WTC11 (cell line): ENCODE results near the gene SLC11A1. TPM values are rescaled to one million over a fixed set of nuclear protein-coding genes. Genes with fewer than 3 reads are reported as not detected.

Experiments
- ATAC-seq: fragments of 200-7000 bp; cut with Tn5 transposase; 2 replicates; pipeline ENCODE4 v1.10.0; 2021; ENCODE audit warnings: mild to moderate bottlenecking, moderate library complexity
- CTCF ChIA-PET: fragments of 300-600 bp; sonication (Branson Sonifier 250); formaldehyde crosslinking; loops from one replicate; lab custom pipeline; 2021; ENCODE audit warnings: antibody characterized with exemption; lab: Charles Lee
- POLR2A ChIA-PET: fragments of 350-600 bp; sonication (Branson Sonifier 250); formaldehyde crosslinking; loops from one replicate; lab custom pipeline; 2021; ENCODE audit warnings: antibody characterized with exemption; lab: Charles Lee
- DNase-seq: peaks from one replicate; pipeline ENCODE4 v3.0.0; 2021; ENCODE audit warnings: low spot score
- H3K27ac Mint-ChIP-seq: 2 replicates; pipeline ENCODE4 v1.8.0; 2021; ENCODE audit warnings: mixed read lengths
- H3K27me3 Mint-ChIP-seq: 2 replicates; pipeline ENCODE4 v1.8.0; 2021; ENCODE audit warnings: low read depth, mild to moderate bottlenecking, moderate library complexity, mixed read lengths
- H3K36me3 Mint-ChIP-seq: 2 replicates; pipeline ENCODE4 v1.8.0; 2021; ENCODE audit warnings: mixed read lengths
- H3K4me1 Mint-ChIP-seq: 2 replicates; pipeline ENCODE4 v1.8.0; 2022; ENCODE audit warnings: mixed read lengths
- H3K4me3 Mint-ChIP-seq: 2 replicates; pipeline ENCODE4 v1.8.0; 2021; ENCODE audit warnings: mild to moderate bottlenecking, moderate library complexity, mixed read lengths
- H3K9me3 Mint-ChIP-seq: 2 replicates; pipeline ENCODE4 v1.8.0; 2021; ENCODE audit warnings: mixed read lengths
- CBFB ChIP-seq: sonication (generic); formaldehyde crosslinking; IDR thresholded peaks from 2 replicates; pipeline ENCODE4 v1.8.1; 2022; ENCODE audit warnings: mild to moderate bottlenecking, low read depth, missing genetic modification reagents
- FOXP1 ChIP-seq: sonication (generic); formaldehyde crosslinking; IDR thresholded peaks from 2 replicates; pipeline ENCODE4 v1.8.0; 2022; ENCODE audit warnings: missing genetic modification reagents, mild to moderate bottlenecking, moderate library complexity, borderline replicate concordance
- IRF2 ChIP-seq: sonication (generic); formaldehyde crosslinking; IDR thresholded peaks from 2 replicates; pipeline ENCODE4 v1.8.0; 2022; ENCODE audit warnings: low read depth, missing genetic modification reagents, borderline replicate concordance
- JUN ChIP-seq: sonication (generic); formaldehyde crosslinking; IDR thresholded peaks from 2 replicates; pipeline ENCODE4 v1.8.0; 2023; ENCODE audit warnings: mild to moderate bottlenecking, missing genetic modification reagents
- MXD4 ChIP-seq: fragments of 250-450 bp; sonication (Bioruptor Pico); IDR thresholded peaks from 2 replicates; pipeline ENCODE4 v1.8.0; 2021; ENCODE audit warnings: mild to moderate bottlenecking, moderate library complexity, borderline replicate concordance
- NFE2L1 ChIP-seq: sonication (generic); formaldehyde crosslinking; IDR thresholded peaks from 2 replicates; pipeline ENCODE4 v1.8.1; 2023; ENCODE audit warnings: missing genetic modification reagents
- OVOL2 ChIP-seq: fragments of 250-450 bp; sonication (Bioruptor Pico); IDR thresholded peaks from 2 replicates; pipeline ENCODE4 v1.9.0; 2021; ENCODE audit warnings: mild to moderate bottlenecking, borderline replicate concordance
- RELA ChIP-seq: sonication (generic); formaldehyde crosslinking; IDR thresholded peaks from 2 replicates; pipeline ENCODE4 v1.8.1; 2022; ENCODE audit warnings: missing genetic modification reagents, mild to moderate bottlenecking, borderline replicate concordance
- RORB ChIP-seq: fragments of 250-450 bp; sonication (Bioruptor Pico); IDR thresholded peaks from 2 replicates; pipeline ENCODE4 v1.9.0; 2021; ENCODE audit warnings: mild to moderate bottlenecking
- SP1 ChIP-seq: sonication (generic); formaldehyde crosslinking; conservative IDR thresholded peaks from 2 replicates; pipeline ENCODE4 v1.8.1; 2022; ENCODE audit warnings: missing genetic modification reagents
- TCF7 ChIP-seq: sonication (generic); formaldehyde crosslinking; IDR thresholded peaks from 2 replicates; pipeline ENCODE4 v1.8.0; 2022; ENCODE audit warnings: mild to moderate bottlenecking, low read depth, missing genetic modification reagents, moderate library complexity
- TP53 ChIP-seq: sonication (generic); formaldehyde crosslinking; IDR thresholded peaks from 2 replicates; pipeline ENCODE4 v1.8.1; 2023; ENCODE audit warnings: mild to moderate bottlenecking, missing genetic modification reagents
- ZNF121 ChIP-seq: sonication (generic); formaldehyde crosslinking; IDR thresholded peaks from 2 replicates; pipeline ENCODE4 v1.8.0; 2023; ENCODE audit warnings: missing genetic modification reagents
- ZNF138 ChIP-seq: sonication (generic); formaldehyde crosslinking; conservative IDR thresholded peaks from 2 replicates; pipeline ENCODE4 v1.8.1; 2022; ENCODE audit warnings: mild to moderate bottlenecking, moderate library complexity, missing genetic modification reagents
- ZNF219 ChIP-seq: sonication (generic); formaldehyde crosslinking; IDR thresholded peaks from 2 replicates; pipeline ENCODE4 v1.8.0; 2023; ENCODE audit warnings: missing genetic modification reagents, mild to moderate bottlenecking, borderline replicate concordance
- ZNF423 ChIP-seq: fragments of 250-450 bp; sonication (Bioruptor Pico); IDR thresholded peaks from 2 replicates; pipeline ENCODE4 v2.1.2; 2022; ENCODE audit warnings: mild to moderate bottlenecking, moderate library complexity
- ZNF671 ChIP-seq: fragments of 250-450 bp; sonication (Bioruptor Pico); IDR thresholded peaks from 2 replicates; pipeline ENCODE4 v1.8.0; 2021; ENCODE audit warnings: mild to moderate bottlenecking
- total RNA-seq: library from RNA; stranded (reverse); gene quantifications from 3 replicates; pipeline ENCODE4 v1.2.3, GENCODE V29; 2021
- TF ChIP-seq, protein P1 (sequence below): sonication (generic); formaldehyde crosslinking; IDR thresholded peaks from 2 replicates; pipeline ENCODE4 v1.8.1; 2022; ENCODE audit warnings: missing genetic modification reagents, borderline replicate concordance
- TF ChIP-seq, protein P2 (sequence below): sonication (generic); formaldehyde crosslinking; IDR thresholded peaks from 2 replicates; pipeline ENCODE4 v1.8.0; 2023; ENCODE audit warnings: missing genetic modification reagents
- TF ChIP-seq, protein P3 (sequence below): sonication (generic); formaldehyde crosslinking; IDR thresholded peaks from 2 replicates; pipeline ENCODE4 v1.8.1; 2023; ENCODE audit warnings: mild to moderate bottlenecking, missing genetic modification reagents
- TF ChIP-seq, protein P4 (sequence below): fragments of 250-450 bp; sonication (Bioruptor Pico); IDR thresholded peaks from 2 replicates; pipeline ENCODE4 v1.8.0; 2021; ENCODE audit warnings: mild to moderate bottlenecking
- TF ChIP-seq, protein P5 (sequence below): sonication (generic); formaldehyde crosslinking; IDR thresholded peaks from 2 replicates; pipeline ENCODE4 v1.8.0; 2022; ENCODE audit warnings: mild to moderate bottlenecking, missing genetic modification reagents
- TF ChIP-seq, protein P6 (sequence below): sonication (generic); formaldehyde crosslinking; IDR thresholded peaks from 2 replicates; pipeline ENCODE4 v1.8.1; 2022; ENCODE audit warnings: mild to moderate bottlenecking, missing genetic modification reagents, moderate library complexity, borderline replicate concordance

Gene SLC11A1
- total RNA-seq, 1 experiment from 2014 or later: 0.31 TPM

DNA sequence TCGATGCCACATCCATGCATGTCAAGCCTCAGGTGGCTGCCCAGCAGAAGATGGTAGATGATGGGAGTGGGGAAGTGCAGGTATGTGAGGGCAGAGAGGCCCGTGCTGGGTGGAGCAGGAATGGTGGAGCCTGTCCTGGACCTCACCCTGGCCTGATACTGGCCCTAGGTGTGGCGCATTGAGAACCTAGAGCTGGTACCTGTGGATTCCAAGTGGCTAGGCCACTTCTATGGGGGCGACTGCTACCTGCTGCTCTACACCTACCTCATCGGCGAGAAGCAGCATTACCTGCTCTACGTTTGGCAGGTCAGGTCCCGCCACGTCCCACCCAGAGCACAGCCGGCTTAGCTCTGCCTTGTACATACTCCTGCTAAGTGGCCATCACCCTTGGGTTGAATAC lies 49.8 kb downstream of the SLC11A1 start:
- POLR2A ChIA-PET: no interaction called here

DNA sequence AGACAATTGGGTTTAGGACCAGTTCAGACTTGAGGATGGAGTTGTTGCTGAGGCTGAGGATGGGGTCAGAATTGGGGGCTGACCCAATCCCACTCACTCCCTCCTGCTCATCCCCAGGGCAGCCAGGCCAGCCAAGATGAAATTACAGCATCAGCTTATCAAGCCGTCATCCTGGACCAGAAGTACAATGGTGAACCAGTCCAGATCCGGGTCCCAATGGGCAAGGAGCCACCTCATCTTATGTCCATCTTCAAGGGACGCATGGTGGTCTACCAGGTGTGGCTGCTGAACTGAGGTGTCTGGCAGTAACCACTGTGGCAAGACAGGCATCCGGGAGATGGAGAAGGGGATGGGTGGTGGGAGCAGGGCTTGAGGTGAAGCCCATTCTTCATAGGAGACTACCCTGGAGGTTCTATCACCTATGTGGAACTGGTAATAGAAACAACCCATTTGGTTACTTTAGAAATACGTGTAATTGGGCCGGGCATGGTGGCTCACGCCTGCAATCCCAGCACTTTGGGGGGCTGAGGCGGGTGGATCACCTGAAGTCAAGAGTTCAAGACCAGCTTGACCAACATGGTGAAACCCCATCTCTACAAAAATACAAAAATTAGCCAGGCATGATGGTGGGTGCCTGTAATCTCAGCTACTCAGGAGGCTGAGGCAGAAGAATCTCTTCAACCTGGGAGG lies 50.7 kb downstream of the SLC11A1 start:
- no peaks in the 10 kb centered on the region; the same call in 1 of the 2 replicates for H3K27me3 Mint-ChIP-seq
- no peak for TF ChIP-seq NFE2L1 (CRISPR knock-in tag)
- TF ChIP-seq FOXP1 (CRISPR knock-in tag): no peak
- TF ChIP-seq, all 79 proteins: peak for 0
- POLR2A ChIA-PET: no interaction called here
- CTCF ChIA-PET: no interaction called here
- Mint-ChIP-seq H3K4me3 (no peak overlapping the region), H3K27ac (no peak overlapping the region), H3K9me3 (no peaks in the 10 kb centered on the region), H3K36me3 (no peaks in the 10 kb centered on the region), H3K4me1 (no peaks in the 10 kb centered on the region)
- ATAC-seq (no peak), DNase-seq (no peak)

More for the DNA sequence above, 49.8 kb downstream of the SLC11A1 start:
- H3K27ac Mint-ChIP-seq: no peak overlapping the region
- H3K36me3 Mint-ChIP-seq: no peaks in the 10 kb centered on the region
- CTCF ChIA-PET: interaction anchor here (0.7 kb wide), 1 partner anchor 256 kb away, joined by 3 read pairs; no protein-coding TSS in a partner anchor
- H3K9me3 Mint-ChIP-seq: no peaks in the 10 kb centered on the region
- no peaks in the 10 kb centered on the region; the same call in 1 of the 2 replicates for H3K27me3 Mint-ChIP-seq
- no peaks in the 10 kb centered on the region for H3K4me1 Mint-ChIP-seq
- no peak for ATAC-seq
- TF ChIP-seq, protein P1, sequence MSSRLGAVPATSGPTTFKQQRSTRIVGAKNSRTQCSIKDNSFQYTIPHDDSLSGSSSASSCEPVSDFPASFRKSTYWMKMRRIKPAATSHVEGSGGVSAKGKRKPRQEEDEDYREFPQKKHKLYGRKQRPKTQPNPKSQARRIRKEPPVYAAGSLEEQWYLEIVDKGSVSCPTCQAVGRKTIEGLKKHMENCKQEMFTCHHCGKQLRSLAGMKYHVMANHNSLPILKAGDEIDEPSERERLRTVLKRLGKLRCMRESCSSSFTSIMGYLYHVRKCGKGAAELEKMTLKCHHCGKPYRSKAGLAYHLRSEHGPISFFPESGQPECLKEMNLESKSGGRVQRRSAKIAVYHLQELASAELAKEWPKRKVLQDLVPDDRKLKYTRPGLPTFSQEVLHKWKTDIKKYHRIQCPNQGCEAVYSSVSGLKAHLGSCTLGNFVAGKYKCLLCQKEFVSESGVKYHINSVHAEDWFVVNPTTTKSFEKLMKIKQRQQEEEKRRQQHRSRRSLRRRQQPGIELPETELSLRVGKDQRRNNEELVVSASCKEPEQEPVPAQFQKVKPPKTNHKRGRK (CRISPR knock-in tag): no peak
- TF ChIP-seq OVOL2 (CRISPR knock-in tag): no peak
- TF ChIP-seq, protein P2, sequence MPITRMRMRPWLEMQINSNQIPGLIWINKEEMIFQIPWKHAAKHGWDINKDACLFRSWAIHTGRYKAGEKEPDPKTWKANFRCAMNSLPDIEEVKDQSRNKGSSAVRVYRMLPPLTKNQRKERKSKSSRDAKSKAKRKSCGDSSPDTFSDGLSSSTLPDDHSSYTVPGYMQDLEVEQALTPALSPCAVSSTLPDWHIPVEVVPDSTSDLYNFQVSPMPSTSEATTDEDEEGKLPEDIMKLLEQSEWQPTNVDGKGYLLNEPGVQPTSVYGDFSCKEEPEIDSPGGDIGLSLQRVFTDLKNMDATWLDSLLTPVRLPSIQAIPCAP (CRISPR knock-in tag): no peak
- no peak for TF ChIP-seq RORB (CRISPR knock-in tag)
- TF ChIP-seq, protein P3, sequence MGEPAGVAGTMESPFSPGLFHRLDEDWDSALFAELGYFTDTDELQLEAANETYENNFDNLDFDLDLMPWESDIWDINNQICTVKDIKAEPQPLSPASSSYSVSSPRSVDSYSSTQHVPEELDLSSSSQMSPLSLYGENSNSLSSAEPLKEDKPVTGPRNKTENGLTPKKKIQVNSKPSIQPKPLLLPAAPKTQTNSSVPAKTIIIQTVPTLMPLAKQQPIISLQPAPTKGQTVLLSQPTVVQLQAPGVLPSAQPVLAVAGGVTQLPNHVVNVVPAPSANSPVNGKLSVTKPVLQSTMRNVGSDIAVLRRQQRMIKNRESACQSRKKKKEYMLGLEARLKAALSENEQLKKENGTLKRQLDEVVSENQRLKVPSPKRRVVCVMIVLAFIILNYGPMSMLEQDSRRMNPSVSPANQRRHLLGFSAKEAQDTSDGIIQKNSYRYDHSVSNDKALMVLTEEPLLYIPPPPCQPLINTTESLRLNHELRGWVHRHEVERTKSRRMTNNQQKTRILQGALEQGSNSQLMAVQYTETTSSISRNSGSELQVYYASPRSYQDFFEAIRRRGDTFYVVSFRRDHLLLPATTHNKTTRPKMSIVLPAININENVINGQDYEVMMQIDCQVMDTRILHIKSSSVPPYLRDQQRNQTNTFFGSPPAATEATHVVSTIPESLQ (CRISPR knock-in tag): no peak
- no peak for TF ChIP-seq SP1
- no peak for TF ChIP-seq MXD4
- no peak for TF ChIP-seq TCF7 (CRISPR knock-in tag)
- no peak overlapping the region for H3K4me3 Mint-ChIP-seq
- DNase-seq: no peak

DNA sequence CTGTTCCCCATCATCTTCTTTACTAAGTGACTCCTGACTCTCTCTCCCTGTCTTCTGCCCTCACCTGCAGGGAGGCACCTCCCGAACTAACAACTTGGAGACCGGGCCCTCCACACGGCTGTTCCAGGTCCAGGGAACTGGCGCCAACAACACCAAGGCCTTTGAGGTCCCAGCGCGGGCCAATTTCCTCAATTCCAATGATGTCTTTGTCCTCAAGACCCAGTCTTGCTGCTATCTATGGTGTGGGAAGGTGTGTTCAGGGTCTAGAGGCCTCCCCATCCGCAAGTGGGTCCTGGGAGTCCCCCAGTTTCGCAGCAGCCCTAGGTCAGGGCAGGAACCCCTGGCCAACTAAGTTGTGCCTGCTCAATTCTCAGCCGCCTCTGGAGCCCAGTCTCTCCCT lies 52.4 kb downstream of the SLC11A1 start:
- DNase-seq: no peak
- Mint-ChIP-seq H3K4me3 (no peak overlapping the region), H3K27me3 (no peaks in the 10 kb centered on the region), H3K9me3 (no peaks in the 10 kb centered on the region), H3K4me1 (no peaks in the 10 kb centered on the region), H3K27ac (no peak overlapping the region), H3K36me3 (no peaks in the 10 kb centered on the region)
- no peak for ATAC-seq
- CTCF ChIA-PET: no interaction called here
- POLR2A ChIA-PET: interaction anchor here (1.1 kb wide), 1 partner anchor 20 kb away, joined by 4 read pairs; no protein-coding TSS in a partner anchor
- TF ChIP-seq CBFB (CRISPR knock-in tag): no peak
- no peak for TF ChIP-seq TP53 (CRISPR knock-in tag)
- TF ChIP-seq ZNF121: no peak
- TF ChIP-seq ZNF671 (CRISPR knock-in tag): no peak
- TF ChIP-seq IRF2: no peak
- no peak for TF ChIP-seq ZNF219 (CRISPR knock-in tag)
- TF ChIP-seq JUN (CRISPR knock-in tag): no peak
- TF ChIP-seq ZNF138 (CRISPR knock-in tag): no peak
- TF ChIP-seq RELA: no peak
- TF ChIP-seq SP1: no peak
- TF ChIP-seq, protein P4, sequence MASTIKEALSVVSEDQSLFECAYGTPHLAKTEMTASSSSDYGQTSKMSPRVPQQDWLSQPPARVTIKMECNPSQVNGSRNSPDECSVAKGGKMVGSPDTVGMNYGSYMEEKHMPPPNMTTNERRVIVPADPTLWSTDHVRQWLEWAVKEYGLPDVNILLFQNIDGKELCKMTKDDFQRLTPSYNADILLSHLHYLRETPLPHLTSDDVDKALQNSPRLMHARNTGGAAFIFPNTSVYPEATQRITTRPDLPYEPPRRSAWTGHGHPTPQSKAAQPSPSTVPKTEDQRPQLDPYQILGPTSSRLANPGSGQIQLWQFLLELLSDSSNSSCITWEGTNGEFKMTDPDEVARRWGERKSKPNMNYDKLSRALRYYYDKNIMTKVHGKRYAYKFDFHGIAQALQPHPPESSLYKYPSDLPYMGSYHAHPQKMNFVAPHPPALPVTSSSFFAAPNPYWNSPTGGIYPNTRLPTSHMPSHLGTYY: no peak
- TF ChIP-seq ZNF423: no peak
- no peak for TF ChIP-seq TCF7 (CRISPR knock-in tag)
- no peak for TF ChIP-seq NFE2L1 (CRISPR knock-in tag)
- TF ChIP-seq, protein P5, sequence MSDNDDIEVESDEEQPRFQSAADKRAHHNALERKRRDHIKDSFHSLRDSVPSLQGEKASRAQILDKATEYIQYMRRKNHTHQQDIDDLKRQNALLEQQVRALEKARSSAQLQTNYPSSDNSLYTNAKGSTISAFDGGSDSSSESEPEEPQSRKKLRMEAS: no peak
- TF ChIP-seq, protein P6, sequence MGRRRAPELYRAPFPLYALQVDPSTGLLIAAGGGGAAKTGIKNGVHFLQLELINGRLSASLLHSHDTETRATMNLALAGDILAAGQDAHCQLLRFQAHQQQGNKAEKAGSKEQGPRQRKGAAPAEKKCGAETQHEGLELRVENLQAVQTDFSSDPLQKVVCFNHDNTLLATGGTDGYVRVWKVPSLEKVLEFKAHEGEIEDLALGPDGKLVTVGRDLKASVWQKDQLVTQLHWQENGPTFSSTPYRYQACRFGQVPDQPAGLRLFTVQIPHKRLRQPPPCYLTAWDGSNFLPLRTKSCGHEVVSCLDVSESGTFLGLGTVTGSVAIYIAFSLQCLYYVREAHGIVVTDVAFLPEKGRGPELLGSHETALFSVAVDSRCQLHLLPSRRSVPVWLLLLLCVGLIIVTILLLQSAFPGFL (CRISPR knock-in tag): no peak
